ENCODE measurements around the gene SRPK2.
"Not testable (repeated sequence)": the region's sequence is repeated elsewhere in the genome, so short reads cannot be mapped to it uniquely, and the experiment has no call there.

- not testable (repeated sequence) for TF ChIP-seq FOXP2 (optimal IDR thresholded peaks at IDR 0.05; ENCODE audit: control extremely low read depth, extremely low read length, insufficient read depth); EZH2 (IDR thresholded peaks at IDR 0.05); POLR2AphosphoS5 (IDR thresholded peaks at IDR 0.05; ENCODE audit: borderline replicate concordance, low read depth, low read length)
These were observed 56.1 kb downstream of the SRPK2 start for GRCh38 chr7:105332661-105333060.

All from SK-N-MC (cell line).